NCI-H82 treated with DMSO at 0.1 percent for 48 hours (cell line): ENCODE results near the gene ATP5MG.

Experiments
- DNase-seq: peaks from one replicate; lab custom pipeline; 2025; ENCODE audit not compliant: unreplicated experiment; lab: John Stamatoyannopoulos, UW

ATP5MG gene

GRCh38 chr11:118441770-118442275 is 40.4 kb downstream of the ATP5MG start:
- DNase-seq, result no peak

GRCh38 chr11:118442301-118442700 is 40.9 kb downstream of the ATP5MG start:
- DNase-seq, result no peak

GRCh38 chr11:118442908-118443589 is 41.6 kb downstream of the ATP5MG start:
- DNase-seq, result no peak

GRCh38 chr11:118443590-118444218 is 42.3 kb downstream of the ATP5MG start:
- DNase-seq, result no peak

- no peak for DNase-seq
Observed at GRCh38 chr11:118447423-118447822, 46.0 kb downstream of the ATP5MG start.

- DNase-seq, result no peak
Observed at GRCh38 chr11:118448294-118448693, 46.9 kb downstream of the ATP5MG start.

GRCh38 chr11:118449316-118449918 is 48.0 kb downstream of the ATP5MG start:
- no peak for DNase-seq

GRCh38 chr11:118450451-118450850 is 49.0 kb downstream of the ATP5MG start:
- no peak for DNase-seq
